ELR (cell line): ENCODE results near the gene ATXN7L3.
A peak's percentile ranks its signal among the peaks of the same experiment; 100 is the strongest.

Experiments
- DNase-seq: peaks from one replicate; pipeline ENCODE4 v3.0.0-alpha.2; 2015; ENCODE audit warnings: low read depth

The ATXN7L3 gene

DNA sequence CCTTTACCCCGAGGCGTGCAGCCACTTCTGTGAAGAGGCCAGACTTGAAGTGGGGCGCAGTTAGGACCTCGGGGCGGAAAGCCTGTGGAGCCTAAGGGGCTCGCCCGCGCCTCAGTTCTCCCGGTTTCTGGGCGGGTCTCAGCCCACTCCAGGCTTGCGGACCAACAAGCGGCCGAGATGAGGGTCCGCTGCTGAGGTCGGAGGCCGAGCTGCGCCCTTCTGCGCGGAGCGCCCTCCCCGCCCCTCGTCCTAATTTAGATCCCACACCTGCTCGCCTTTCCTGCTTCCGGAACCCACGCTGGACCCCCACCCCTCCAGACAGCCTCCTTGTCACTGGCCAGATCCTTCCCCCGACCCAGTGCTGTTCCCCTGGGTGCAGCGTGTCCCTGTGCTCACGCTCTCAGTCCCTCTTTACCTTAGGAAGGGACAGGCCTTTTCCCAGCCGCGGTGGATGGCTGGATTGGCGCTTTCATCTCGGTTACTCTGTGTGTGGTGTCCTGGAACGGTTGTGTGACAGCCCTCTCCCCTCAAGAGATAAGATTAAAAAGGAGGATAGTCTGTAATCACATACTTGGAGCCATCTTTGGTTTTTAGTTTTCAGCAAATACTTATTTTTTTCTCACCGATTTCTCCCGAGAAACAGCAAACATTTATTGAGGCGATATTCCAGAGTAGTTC lies 933 bp upstream of the ATXN7L3 start:
- DNase-seq: peak; percentile 29

DNA sequence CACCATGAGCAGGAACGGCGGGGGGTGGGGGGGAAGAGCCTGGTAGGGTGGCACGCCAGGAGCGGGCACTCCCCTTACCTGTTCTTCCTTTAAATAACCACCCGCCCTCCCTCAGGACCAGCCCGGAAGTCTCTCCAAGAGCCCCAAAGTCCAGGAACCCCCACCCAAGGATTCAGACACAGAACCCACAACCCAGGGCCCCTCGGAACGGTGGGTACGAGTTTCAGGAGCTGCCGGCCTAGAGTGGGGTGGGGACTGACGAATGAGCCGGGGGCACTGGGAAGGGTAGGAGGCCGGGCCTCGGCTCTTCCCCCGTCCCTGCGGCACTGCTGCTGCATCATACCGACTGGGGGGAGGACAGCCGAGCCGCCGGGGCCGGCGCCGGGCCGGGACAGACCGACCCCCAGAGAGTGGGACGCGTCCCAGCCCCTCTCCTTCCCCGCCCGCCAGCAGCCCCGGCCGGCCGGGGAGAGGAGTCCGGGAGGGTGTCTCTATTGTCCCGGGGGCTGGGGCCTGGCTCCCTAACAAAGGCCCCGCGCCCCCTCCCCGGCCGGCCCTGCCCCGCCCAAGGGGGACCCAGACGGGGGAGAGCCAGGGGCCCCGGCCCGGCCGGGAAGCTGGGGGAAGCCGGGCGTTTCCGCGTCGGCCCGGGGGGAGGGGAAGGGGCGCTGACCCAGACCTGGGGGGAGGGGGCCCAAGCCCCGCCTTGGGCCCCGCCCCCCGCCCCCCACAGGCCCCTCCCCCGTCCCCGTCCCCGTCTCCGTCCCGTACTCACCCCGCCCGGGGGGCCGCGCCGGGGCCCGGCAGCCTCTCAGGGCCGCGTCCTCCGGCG lies 747 bp downstream of the ATXN7L3 start:
- DNase-seq: peak; percentile 63

- DNase-seq: peak; percentile 70
Measured at GRCh38 chr17:44197980-44198720, 1.5 kb downstream of the ATXN7L3 start.

- no peak for DNase-seq
Measured at GRCh38 chr17:44197107-44197506, 2.6 kb downstream of the ATXN7L3 start.

DNA sequence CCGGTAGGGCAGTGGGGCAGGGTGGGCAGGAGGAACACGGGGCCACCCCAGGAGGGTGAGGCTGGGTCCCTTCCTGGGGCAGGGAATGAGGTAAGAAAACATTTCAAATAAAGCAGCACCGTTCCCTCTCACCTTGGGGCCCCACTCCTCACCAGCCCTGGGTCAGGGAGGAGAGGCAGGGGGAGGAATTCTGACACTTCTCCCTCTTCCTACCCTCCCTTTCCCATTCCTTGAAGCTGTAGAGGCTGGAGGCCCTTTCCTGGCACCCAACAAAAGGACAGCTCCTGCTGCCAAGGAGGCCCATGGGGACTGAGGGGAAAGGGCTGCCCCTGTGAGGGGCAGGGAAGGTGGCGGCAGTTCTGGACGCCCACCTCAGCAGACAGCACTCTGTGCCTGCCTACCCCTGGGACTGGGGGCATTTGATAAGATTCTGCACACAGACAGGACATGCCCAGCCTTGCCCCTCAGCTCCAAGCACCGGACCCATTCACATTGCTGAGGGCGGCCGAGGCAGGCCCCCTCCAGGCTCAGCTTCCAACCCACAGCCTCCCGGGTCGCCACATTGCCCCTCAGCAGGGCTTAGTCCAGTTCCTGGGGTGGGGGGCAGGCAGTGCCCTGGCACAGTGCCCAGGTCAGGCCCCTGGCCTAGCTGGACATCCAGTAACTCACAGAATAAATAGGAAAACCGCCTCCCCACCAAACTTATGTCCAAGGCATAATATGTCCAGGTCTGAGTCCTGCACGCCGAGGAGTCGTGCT lies 6.2 kb downstream of the ATXN7L3 start:
- no peak for DNase-seq

DNA sequence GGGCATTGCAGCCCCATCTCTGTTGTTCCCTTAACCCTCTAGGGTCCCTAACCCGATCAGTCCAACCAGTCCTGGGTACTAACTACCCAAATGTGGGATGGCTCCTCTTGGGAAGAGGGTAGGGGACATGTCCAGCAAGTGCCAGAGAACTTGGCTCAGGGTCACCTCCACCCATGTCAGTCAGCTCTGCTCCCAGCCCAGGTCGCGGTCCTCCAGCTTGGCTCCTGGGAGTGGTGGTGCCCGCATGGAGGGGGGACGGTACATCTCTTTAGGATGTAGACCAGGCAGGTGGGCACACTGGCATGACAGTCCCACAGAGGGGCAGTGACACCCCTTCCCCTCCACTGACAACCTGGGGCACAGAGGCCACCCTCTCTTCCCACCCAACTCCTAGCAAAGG lies 6.9 kb downstream of the ATXN7L3 start:
- no peak for DNase-seq

DNA sequence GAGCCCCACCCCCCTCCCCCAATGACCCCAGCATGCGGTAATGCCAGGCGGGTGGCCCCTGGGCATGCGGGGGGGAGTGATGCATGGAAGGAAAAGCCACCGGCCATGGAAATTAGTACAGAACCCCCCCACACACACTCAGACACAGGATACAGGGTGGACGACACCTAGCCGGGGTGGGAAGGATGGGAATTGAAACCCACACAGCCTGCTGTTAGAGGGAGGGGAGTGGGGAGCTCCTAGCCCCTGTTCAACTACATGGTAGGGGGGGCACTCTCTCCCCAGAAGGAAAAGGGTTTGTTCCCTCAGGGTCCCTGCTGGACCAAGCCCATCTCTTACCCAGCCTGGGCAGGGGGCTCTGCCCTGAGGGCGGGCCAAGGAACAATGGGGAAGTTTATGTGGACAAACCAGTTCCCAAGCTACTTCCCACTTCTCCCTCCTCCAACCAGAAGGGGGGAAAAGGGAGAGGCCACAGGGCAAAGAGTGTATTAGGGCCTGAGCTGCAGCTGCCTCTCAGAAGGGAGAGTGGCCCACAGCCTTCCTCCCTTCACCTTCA lies 7.7 kb downstream of the ATXN7L3 start:
- no peak for DNase-seq

DNA sequence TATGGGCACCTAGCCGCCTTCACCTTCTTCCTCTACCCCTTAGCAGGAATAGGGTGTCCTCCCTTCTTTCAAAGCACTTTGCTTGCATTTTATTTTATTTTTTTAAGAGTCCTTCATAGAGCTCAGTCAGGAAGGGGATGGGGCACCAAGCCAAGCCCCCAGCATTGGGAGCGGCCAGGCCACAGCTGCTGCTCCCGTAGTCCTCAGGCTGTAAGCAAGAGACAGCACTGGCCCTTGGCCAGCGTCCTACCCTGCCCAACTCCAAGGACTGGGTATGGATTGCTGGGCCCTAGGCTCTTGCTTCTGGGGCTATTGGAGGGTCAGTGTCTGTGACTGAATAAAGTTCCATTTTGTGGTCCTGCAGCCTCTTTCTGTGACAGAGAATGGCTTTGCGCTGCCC lies 8.3 kb downstream of the ATXN7L3 start:
- no peak for DNase-seq

GRCh38 chr17:44190481-44190880 lies 9.2 kb downstream of the ATXN7L3 start:
- no peak for DNase-seq

DNA sequence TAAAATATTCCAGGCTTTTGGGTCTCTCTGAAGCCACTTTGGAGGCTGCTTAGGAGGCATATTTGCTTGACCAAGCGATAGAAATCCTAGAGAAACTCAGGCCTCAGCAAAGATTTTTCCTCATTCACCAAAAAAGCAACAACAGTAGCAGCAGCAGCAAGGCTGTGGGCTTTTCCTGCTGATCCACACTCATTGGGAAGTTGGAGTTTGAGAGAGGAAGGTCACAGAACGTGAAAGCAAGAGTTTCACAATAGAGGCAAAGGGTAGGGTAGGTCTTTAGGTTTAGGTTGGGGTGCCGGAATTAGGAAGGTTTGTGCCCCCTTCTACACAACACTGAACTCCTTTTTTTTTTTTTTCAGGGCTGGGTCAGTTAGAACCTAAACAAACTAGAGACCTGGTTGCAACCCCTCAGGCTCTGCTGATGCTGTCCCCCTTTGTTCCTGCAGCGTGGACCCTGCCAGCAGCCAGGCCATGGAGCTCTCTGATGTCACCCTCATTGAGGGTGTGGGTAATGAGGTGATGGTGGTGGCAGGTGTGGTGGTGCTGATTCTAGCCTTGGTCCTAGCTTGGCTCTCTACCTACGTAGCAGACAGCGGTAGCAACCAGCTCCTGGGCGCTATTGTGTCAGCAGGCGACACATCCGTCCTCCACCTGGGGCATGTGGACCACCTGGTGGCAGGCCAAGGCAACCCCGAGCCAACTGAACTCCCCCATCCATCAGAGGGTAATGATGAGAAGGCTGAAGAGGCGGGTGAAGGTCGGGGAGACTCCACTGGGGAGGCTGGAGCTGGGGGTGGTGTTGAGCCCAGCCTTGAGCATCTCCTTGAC lies 10.9 kb downstream of the ATXN7L3 start:
- no peak for DNase-seq

DNA sequence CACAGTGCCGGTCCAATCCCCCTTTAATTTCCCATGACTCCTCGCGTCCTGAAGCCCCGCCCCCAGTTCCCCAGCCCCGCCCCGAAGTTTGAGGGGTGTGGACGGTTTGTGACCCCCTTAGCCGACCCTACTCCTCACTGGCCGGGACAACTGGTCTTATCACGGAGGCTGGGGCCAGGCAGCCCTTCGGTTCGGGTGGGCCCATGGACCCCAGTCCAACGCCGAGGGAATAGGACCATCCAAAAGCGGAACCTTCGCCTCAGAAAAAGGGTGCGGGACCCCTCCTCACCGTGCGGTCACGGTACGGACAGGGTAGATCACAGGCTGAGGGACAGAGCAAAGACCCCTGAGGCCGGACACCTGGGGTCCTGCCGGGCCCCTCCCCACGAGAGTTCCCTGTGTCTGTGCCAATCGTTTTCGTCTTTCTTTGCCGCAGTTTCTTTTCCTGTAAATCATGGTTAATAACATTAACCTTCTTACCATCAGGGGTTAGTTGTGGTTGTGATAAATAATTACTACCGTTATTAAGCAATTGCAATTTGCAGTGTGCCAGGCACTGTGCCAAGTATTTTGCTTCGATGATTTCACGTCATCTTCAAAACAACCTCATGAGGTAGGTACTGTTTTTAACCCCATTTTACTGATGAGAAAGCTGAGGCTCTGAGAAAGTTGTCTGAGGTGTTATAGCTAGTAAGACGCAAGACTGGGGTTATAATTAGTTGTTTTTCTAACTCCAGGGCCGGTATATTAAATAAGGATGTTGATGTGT lies 12.4 kb downstream of the ATXN7L3 start:
- peak; percentile 55 for DNase-seq

DNA sequence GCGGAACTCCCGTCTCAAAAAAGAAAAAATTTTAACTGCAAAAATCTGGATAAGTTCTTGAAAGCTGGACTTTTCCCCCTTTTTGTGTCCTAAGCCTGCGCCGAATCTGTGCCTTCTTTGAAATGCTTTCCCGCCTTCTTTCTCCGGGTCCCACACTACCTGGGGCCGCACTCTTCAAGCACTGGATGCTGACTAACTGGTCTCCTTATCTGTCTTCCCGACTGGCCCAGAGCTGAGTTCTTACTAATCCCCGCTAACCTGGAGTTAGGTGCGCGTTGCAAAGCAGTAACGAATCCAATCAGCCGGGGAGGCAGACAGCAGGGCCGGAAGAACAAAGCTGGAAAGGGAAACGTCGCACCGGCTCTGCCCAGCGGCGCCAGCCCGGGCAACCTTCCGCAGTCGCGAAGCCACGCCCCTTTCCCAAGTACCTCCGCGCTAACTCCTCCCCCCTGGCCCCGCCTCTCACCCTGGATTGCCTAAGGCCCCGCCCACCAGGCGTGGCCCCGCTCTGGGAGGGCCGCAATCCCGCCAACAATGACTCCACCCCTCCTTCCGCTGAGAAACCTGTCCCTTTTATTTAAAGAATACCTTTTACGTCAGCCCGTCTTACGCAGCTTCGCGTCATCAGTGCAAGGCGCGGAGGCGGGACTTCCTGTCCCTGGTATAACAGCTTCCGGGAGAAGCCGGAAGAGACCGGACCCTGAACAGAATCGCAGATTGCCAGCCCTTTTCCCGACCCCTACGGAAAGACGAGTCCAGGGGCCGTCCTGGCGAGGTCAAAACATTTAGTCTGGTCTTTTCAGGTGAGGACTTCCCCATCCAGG lies 13.2 kb downstream of the ATXN7L3 start, which contains the start of gene TMUB2:
TMUB2 (plus strand) TSS at position 666 of the 824 bp plus-strand sequence. CDS start 737 bp downstream, outside the sequence.
- peak; percentile 100 for DNase-seq

DNA sequence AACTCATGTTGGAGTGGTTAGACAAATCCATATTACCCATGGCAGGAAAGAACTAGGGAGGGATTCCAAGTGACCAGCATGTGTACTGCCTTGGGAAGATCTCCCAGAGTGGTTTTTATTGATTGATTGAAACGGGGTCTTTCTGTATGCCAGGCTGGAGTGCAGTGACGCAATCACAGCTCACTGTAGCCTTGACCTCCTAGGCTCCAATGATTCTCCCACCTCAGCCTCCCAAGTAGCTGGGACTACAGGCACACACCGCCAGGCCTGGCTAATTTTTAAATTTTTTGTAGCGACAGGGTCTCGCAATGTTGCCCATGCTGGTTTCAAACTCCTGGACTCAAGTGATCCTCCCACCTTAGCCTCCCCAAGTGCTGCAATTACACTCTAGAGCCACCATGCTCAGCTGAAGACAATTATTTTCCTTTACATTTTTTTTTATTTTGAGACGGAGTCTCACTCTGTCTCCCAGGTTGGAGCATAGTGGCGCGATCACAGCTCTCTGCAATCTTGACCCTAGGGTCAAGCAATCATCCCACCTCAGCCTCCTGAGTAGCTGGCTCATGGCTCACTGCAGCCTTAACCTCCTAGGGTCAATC lies 15.4 kb downstream of the ATXN7L3 start:
- DNase-seq: no peak

DNA sequence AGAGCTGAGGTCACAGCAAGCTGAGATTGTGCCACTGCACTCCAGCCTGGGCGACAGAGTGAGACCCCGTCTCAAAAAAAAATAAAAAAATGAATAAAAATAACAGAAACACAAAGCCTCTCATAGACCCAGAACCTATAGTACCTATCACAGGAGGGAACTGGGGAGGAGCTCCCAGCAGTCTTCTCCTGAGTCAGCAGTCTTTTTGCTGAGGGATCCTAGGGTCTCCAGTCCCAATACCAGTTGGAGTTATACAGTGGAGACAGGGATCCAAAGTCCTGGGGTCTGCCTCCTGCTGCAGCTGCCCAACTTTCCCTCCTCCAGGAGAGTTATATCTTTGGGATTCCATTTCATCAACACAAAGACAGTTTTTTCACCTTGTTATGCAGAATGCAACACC lies 16.7 kb downstream of the ATXN7L3 start:
- DNase-seq: no peak

DNA sequence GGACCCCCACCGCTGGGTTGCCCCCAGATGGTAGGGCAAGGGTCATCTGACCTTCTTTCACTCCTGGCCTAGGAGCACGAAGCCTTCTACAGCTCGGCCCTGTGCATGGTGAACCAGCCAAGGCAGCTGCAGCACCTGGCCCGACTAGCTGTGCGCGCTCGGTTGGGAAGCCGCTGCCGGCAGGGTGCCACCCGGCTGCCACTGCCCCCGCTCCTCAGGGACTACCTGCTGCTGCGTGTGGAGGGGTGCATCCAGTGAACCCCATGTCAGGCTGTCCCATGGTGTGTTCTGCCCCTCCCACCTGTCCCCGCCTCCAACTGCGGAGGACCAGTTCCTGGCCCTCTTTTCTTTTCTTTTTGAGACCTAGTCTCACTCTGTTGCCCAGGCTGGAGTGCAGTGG lies 21.6 kb downstream of the ATXN7L3 start:
- DNase-seq: no peak

DNA sequence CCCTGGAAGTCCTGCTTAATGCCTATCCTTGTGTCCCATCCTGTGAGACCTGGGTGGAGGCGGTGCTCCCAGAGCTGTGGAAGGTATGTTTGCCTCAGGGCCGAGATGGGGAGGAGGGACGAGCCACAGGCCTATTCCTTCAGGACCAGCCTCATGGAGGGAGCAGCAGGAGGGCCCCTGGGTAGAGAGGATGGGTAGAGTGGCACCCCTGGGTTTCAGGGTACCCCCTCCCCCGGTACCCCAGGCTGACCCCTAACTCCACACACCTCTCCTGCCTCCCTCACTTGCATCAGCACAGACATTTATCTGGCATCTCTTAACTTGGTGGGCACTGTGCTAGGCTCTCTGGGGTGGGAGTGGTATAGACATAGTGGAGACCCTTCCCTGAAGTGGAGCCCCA lies 22.0 kb downstream of the ATXN7L3 start:
- no peak for DNase-seq

DNA sequence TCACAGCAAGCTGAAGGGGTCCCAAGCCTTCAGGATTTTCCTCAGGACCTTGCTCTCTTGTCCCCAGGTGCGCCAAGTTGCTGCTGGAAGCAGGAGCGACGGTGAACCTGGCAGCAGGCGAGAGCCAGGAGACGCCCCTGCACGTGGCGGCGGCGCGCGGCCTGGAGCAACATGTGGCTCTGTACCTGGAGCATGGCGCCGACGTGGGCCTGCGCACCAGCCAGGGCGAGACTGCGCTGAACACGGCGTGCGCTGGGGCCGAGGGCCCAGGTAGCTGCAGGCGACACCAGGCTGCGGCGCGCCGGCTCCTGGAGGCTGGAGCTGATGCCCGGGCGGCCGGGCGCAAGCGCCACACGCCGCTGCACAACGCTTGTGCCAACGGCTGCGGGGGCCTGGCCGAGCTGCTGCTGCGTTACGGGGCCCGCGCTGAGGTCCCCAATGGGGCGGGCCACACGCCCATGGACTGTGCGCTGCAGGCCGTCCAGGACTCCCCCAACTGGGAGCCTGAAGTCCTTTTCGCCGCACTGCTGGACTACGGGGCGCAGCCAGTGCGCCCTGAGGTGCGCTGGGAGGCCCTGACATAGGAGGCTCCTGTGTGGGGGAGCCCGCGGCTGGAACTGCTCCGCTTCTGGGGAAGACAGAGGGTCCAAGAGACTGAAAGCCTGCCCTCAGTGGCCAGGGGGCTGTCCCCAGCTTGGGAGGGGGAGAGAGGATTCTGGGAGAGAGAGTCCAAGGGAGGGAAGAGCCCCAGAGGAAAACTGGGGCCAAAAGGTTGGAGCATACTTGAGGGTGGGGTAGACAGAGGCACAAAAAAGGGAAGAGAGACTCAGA lies 22.8 kb downstream of the ATXN7L3 start:
- DNase-seq: no peak

GRCh38 chr17:44176257-44176656 lies 23.4 kb downstream of the ATXN7L3 start:
- DNase-seq: no peak
